Caki2 (cell line): ENCODE results near the gene TACC2. TPM values are rescaled to one million over a fixed set of nuclear protein-coding genes. Genes with fewer than 3 reads are reported as not detected.
"Not testable (repeated sequence)": the region's sequence is repeated elsewhere in the genome, so short reads cannot be mapped to it uniquely, and the experiment has no call there.

Source experiments
- DNase-seq: peaks from one replicate; pipeline ENCODE4 v3.0.0-alpha.2; 2015; ENCODE audit warnings: low read depth
- in situ Hi-C: cut with HindIII; loops from 2 replicates; pipeline ENCODE4 v1.10.0; 2016; ENCODE audit warnings: low sequenced_read_pairs, low pct_unique_long_range_greater_than_20kb, mixed read lengths
- total RNA-seq: library from RNA; depleted of rRNA; stranded (reverse); fragments of >200 nt; shearing (Covaris generic); gene quantifications from 2 replicates; pipeline ENCODE4 v1.2.3, GENCODE V29; 2014; ENCODE audit warnings: low replicate concordance; rRNA removed

TACC2 gene
- 21.6 and 21.8 TPM in 2 replicates for total RNA-seq

- in situ Hi-C loops, result no loop called here
- DNase-seq, result no peak
These were observed at the start of gene TACC2 for GRCh38 chr10:121988361-121989324. Gene TACC2 (plus strand): TSS chr10:121989163. CDS start chr10:122021982, 32,819 bp downstream.

GRCh38 chr10:121941532-121941931, 47.4 kb upstream of the TACC2 start:
- DNase-seq, result no peak
- in situ Hi-C loops, result no loop called here

GRCh38 chr10:121942749-121943416, 46.1 kb upstream of the TACC2 start:
- DNase-seq, result peak; percentile 19
- in situ Hi-C loops, result no loop called here

- in situ Hi-C loops, result no loop called here
- no peak for DNase-seq
These were observed 41.3 kb upstream of the TACC2 start for GRCh38 chr10:121947343-121948330.

GRCh38 chr10:121949049-121949448, 39.9 kb upstream of the TACC2 start:
- no peak for DNase-seq
- in situ Hi-C loops, result no loop called here

GRCh38 chr10:121949451-121949850, 39.5 kb upstream of the TACC2 start:
- DNase-seq, result no peak
- in situ Hi-C loops, result no loop called here

GRCh38 chr10:121952226-121952625, 36.7 kb upstream of the TACC2 start:
- in situ Hi-C loops, result no loop called here
- no peak for DNase-seq

- in situ Hi-C loops, result no loop called here
These were observed 32.6 kb upstream of the TACC2 start for GRCh38 chr10:121956111-121957061.

GRCh38 chr10:121959671-121960070, 29.3 kb upstream of the TACC2 start:
- in situ Hi-C loops, result no loop called here
- no peak for DNase-seq

More at GRCh38 chr10:121956111-121957061, 32.6 kb upstream of the TACC2 start:
- DNase-seq, result no peak

GRCh38 chr10:121961456-121961855, 27.5 kb upstream of the TACC2 start:
- no peak for DNase-seq
- in situ Hi-C loops, result no loop called here

GRCh38 chr10:121965996-121966395, 23.0 kb upstream of the TACC2 start:
- DNase-seq, result no peak
- in situ Hi-C loops, result no loop called here

- DNase-seq, in situ Hi-C loops: not testable (repeated sequence)
These were observed 19.9 kb upstream of the TACC2 start for GRCh38 chr10:121969086-121969485.

- DNase-seq, result no peak
- in situ Hi-C loops, result no loop called here
These were observed 14.9 kb upstream of the TACC2 start for GRCh38 chr10:121974019-121974534.

- peak; percentile 72 for DNase-seq
- in situ Hi-C loops, result no loop called here
These were observed 14.2 kb upstream of the TACC2 start, which contains the start of gene NSMCE4A for GRCh38 chr10:121974535-121975294. Gene NSMCE4A (minus strand): TSS chr10:121975217. CDS start chr10:121975165, 52 bp downstream.

- in situ Hi-C loops, result no loop called here
These were observed 13.5 kb upstream of the TACC2 start for GRCh38 chr10:121975295-121976086.

More at GRCh38 chr10:121975295-121976086, 13.5 kb upstream of the TACC2 start:
- peak; percentile 18 for DNase-seq
